HepG2 (cell line): ENCODE data around the gene CCDC30. TPM values are rescaled to one million over a fixed set of nuclear protein-coding genes. Genes with fewer than 3 reads are reported as not detected.
A peak's percentile ranks its signal among the peaks of the same experiment; 100 is the strongest.

ENCODE experiments used
- AHDC1 ChIP-seq: sonication (generic); formaldehyde crosslinking; IDR thresholded peaks from 2 replicates; pipeline ENCODE4 v1.5.1; 2020; ENCODE audit warnings: mild to moderate bottlenecking, missing genetic modification reagents, borderline replicate concordance
- DR1 ChIP-seq: sonication (generic); formaldehyde crosslinking; IDR thresholded peaks from 2 replicates; pipeline ENCODE4 v1.8.0; 2021; ENCODE audit warnings: mild to moderate bottlenecking, missing genetic modification reagents, inconsistent platforms
- DRAP1 ChIP-seq: IDR thresholded peaks from 2 replicates; pipeline ENCODE4 v1.6.1; 2016; ENCODE audit warnings: missing genetic modification reagents, missing compliant biosample characterization
- E2F1 ChIP-seq: sonication (generic); formaldehyde crosslinking; IDR thresholded peaks from 2 replicates; pipeline ENCODE4 v1.5.0; 2020; ENCODE audit warnings: missing genetic modification reagents
- FOXC1 ChIP-seq: sonication (generic); formaldehyde crosslinking; IDR thresholded peaks from 2 replicates; pipeline ENCODE4 v1.8.0; 2022; ENCODE audit warnings: mild to moderate bottlenecking, missing genetic modification reagents, borderline replicate concordance
- HNF4A ChIP-seq: sonication (generic); formaldehyde crosslinking; IDR thresholded peaks from 2 replicates; pipeline ENCODE4 v1.4.0; 2020; ENCODE audit warnings: missing genetic modification reagents
- KDM5A ChIP-seq: fragments of 200-600 bp; sonication (generic); IDR thresholded peaks from 2 replicates; pipeline ENCODE4 v1.7.0; 2018; ENCODE audit warnings: antibody characterized with exemption, mild to moderate bottlenecking, low read length, borderline replicate concordance
- MBD4 ChIP-seq: IDR thresholded peaks from 2 replicates; pipeline ENCODE4 v1.6.1; 2012; ENCODE audit warnings: low read length, inconsistent platforms, borderline replicate concordance
- MED8 ChIP-seq: sonication (generic); formaldehyde crosslinking; IDR thresholded peaks from 2 replicates; pipeline ENCODE4 v1.8.1; 2023; ENCODE audit warnings: mild to moderate bottlenecking, missing genetic modification reagents; ENCODE audit not compliant: insufficient replicate concordance
- NR1H2 ChIP-seq: sonication (generic); formaldehyde crosslinking; IDR thresholded peaks from 2 replicates; pipeline ENCODE4 v1.8.1; 2022; ENCODE audit warnings: low read depth, missing genetic modification reagents, borderline replicate concordance
- PHF20 ChIP-seq: sonication (generic); formaldehyde crosslinking; IDR thresholded peaks from 2 replicates; pipeline ENCODE4 v1.5.0; 2020; ENCODE audit warnings: mild to moderate bottlenecking, missing genetic modification reagents
- SAFB2 ChIP-seq: sonication (generic); formaldehyde crosslinking; IDR thresholded peaks from 2 replicates; pipeline ENCODE4 v1.5.1; 2020; ENCODE audit warnings: missing genetic modification reagents, low read depth, mild to moderate bottlenecking, borderline replicate concordance
- SMARCE1 ChIP-seq: fragments of 450-650 bp; IDR thresholded peaks from 2 replicates; pipeline ENCODE4 v1.6.1; 2017; ENCODE audit warnings: borderline replicate concordance
- ZBTB38 ChIP-seq: sonication (generic); formaldehyde crosslinking; IDR thresholded peaks from 2 replicates; pipeline ENCODE4 v1.5.1; 2020; ENCODE audit warnings: mild to moderate bottlenecking, missing genetic modification reagents
- ZNF441 ChIP-seq: sonication (generic); formaldehyde crosslinking; IDR thresholded peaks from 2 replicates; pipeline ENCODE4 v1.7.0; 2021; ENCODE audit warnings: missing genetic modification reagents, borderline replicate concordance
- ZNF563 ChIP-seq: sonication (generic); formaldehyde crosslinking; IDR thresholded peaks from 2 replicates; pipeline ENCODE4 v1.8.0; 2022; ENCODE audit warnings: mild to moderate bottlenecking, moderate library complexity, missing genetic modification reagents
- ZNF615 ChIP-seq: sonication (generic); formaldehyde crosslinking; IDR thresholded peaks from 2 replicates; pipeline ENCODE4 v1.5.0; 2020; ENCODE audit warnings: mild to moderate bottlenecking, missing genetic modification reagents, borderline replicate concordance
- ZNF800 ChIP-seq: sonication (generic); formaldehyde crosslinking; IDR thresholded peaks from 2 replicates; pipeline ENCODE4 v1.4.0; 2020; ENCODE audit warnings: missing genetic modification reagents
- ZSCAN20 ChIP-seq: sonication (generic); formaldehyde crosslinking; IDR thresholded peaks from 2 replicates; pipeline ENCODE4 v1.4.0; 2020; ENCODE audit warnings: missing genetic modification reagents, mild to moderate bottlenecking, borderline replicate concordance
- polyA plus RNA-seq, 8 experiments: library from polyadenylated mRNA; depleted of rRNA in 3 of 8; stranded (reverse) in 7 of 8; unstranded in 1 of 8; fragments of >200 nt; fragmentation: Illumina TruSeq in 4 of 8; extraction: Trizol in 4 of 8; gene quantifications; 2 replicates each; pipeline versions ENCODE4 v1.2.1 to v1.2.3, GENCODE V29; 2011 to 2016; ENCODE audit warnings: low read depth in 4 of 8, missing spikeins in 1 of 8, mixed read lengths in 1 of 8; ENCODE audit not compliant: insufficient read depth in 1 of 8
- total RNA-seq, 5 experiments: library from RNA; depleted of rRNA; stranded (reverse); fragments of >200 nt; fragmentation: Illumina TruSeq; extraction: Trizol; gene quantifications; 2 replicates each; pipeline ENCODE4 v1.2.3, GENCODE V29; 2016; ENCODE audit warnings: low read depth in 1 of 5

The CCDC30 gene
- total and polyA plus RNA-seq, 2 of the 13 experiments (the other 11 are each of a cell fraction or from before 2014, with no cell fraction given), result 0.25 to 0.77 TPM

- peak; percentile 57; the same call in 1 of the 2 replicates for TF ChIP-seq AHDC1 (CRISPR knock-in tag)
- no peak for TF ChIP-seq SMARCE1
- peak; percentile 36; the same call in 1 of the 2 replicates for TF ChIP-seq ZNF441 (CRISPR knock-in tag)
- 0 out of 2 replicates have a peak, but pooled peaks have one; percentile 20 for TF ChIP-seq NR1H2 (CRISPR knock-in tag)
- peak; percentile 86 for TF ChIP-seq MED8
- TF ChIP-seq KDM5A, result peak; percentile 73
- TF ChIP-seq ZBTB38, result peak; percentile 55; the same call in 1 of the 2 replicates
- peak; percentile 89; the same call in 1 of the 2 replicates for TF ChIP-seq PHF20
- TF ChIP-seq HNF4A, result peak; percentile 4; the same call in 1 of the 2 replicates
- peak; percentile 71 for TF ChIP-seq ZNF563
- no peak for TF ChIP-seq MBD4
- peak; percentile 55; the same call in 1 of the 2 replicates for TF ChIP-seq ZNF800 (CRISPR knock-in tag)
- TF ChIP-seq DRAP1, result peak; percentile 51
- peak; percentile 35; the same call in 1 of the 2 replicates for TF ChIP-seq SAFB2 (CRISPR knock-in tag)
- peak; percentile 66; the same call in 1 of the 2 replicates for TF ChIP-seq ZSCAN20 (CRISPR knock-in tag)
- TF ChIP-seq E2F1 (CRISPR knock-in tag), result no peak
- TF ChIP-seq FOXC1 (CRISPR knock-in tag), result no peak
- TF ChIP-seq ZNF615 (CRISPR knock-in tag), result no peak
- peak; percentile 47; the same call in 1 of the 2 replicates for TF ChIP-seq DR1 (CRISPR knock-in tag)
These were observed 6.9 kb upstream of the CCDC30 start, which contains the start of the genes PPCS and ZMYND12 (continued) for GRCh38 chr1:42456010-42456753.
